Renal cortical epithelial cell (primary cell): ENCODE data around the gene ATG3. TPM values are rescaled to one million over a fixed set of nuclear protein-coding genes. Genes with fewer than 3 reads are reported as not detected.
"Not testable (repeated sequence)": the region's sequence is repeated elsewhere in the genome, so short reads cannot be mapped to it uniquely, and the experiment has no call there.

Experiments used
- DNase-seq: peaks from one replicate; pipeline ENCODE4 v3.0.0-alpha.2; 2011; ENCODE audit warnings: low read depth
- total RNA-seq: library from RNA; depleted of rRNA; stranded (reverse); fragments of >200 nt; gene quantifications from 2 replicates; pipeline ENCODE4 v1.2.3, GENCODE V29; 2014

Gene ATG3
- total RNA-seq, result 57.1 and 77.3 TPM in 2 replicates

DNA sequence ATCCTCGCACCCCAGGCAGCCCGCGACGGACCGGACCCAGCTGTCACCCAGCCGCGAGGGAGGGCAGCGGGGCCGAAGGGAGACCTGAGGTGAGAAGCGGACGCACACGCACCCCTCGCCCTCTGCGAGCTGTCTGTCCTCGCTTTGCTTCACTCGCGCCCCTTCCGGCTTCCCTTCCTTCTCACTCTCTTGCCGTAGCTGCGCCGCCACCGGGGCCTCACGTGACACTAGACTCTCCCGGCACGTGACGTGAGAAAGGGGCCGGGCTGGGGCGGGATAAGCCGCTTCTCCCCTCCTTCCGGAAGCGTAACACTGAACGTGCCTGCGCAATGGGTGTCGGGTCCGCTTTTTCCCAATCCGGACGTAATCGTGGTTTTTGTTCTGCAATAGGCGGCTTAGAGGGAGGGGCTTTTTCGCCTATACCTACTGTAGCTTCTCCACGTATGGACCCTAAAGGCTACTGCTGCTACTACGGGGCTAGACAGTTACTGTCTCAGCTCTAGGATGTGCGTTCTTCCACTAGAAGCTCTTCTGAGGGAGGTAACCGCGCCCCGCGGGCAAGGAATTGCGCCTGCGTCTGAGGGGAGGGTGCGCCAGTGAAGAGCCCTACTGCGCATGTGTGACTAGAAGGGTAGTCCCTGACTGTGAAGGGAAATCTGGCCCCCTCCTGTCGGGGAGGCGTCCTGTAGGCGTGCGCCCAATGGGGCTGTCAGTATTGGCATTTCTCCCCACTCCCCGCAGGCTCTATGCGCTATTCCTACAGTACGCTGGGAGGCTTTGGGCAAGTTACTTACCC is at the start of gene ATG3, which contains the start of gene SLC35A5:
TSS of gene ATG3 (minus strand) at position 229 of the 796 bp plus-strand sequence. CDS start 434 bp downstream, outside the sequence.
TSS of gene SLC35A5 (plus strand) at position 312 of the 796 bp plus-strand sequence. CDS start 1,359 bp downstream, outside the sequence.
- peak; percentile 94 for DNase-seq

DNA sequence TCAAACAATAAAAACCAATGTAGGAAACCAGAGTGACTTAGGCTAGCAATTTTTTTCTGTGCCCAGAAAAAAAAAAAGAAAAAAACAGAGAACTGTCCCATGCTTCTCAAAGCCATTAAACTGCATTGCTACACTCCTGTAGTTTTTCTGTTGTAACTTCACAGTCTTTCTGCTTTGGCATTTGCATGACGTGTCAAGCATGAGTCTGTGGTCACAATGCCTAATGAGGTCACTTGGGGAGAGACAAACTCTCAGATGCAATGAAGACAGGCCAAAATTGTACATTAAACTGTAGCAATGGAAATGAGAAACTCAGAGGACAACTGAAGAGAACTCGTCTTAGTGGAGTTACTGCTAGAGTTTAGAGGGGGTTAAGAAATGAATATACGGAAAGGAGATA is 48.4 kb upstream of the ATG3 start:
- DNase-seq, result peak; percentile 73

DNA sequence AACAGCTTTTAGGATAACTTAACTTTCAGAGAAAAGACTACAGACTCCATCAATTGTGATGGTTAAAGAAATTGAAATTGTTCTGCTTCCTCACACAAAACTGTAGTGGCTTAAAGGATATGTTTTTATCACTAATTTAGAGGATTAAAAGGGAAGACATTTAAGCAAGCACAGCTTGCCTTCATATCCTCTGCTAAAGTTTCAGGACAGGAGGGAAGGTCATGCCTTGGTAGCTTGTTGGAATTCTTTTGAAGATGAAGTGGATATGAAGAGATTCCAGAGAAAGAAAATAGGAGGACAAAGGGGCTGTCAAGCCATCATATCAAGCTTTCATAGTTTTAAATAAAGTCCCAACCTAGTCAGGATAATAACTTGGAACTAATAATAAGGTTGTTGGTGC is 46.1 kb upstream of the ATG3 start:
- no peak for DNase-seq

DNA sequence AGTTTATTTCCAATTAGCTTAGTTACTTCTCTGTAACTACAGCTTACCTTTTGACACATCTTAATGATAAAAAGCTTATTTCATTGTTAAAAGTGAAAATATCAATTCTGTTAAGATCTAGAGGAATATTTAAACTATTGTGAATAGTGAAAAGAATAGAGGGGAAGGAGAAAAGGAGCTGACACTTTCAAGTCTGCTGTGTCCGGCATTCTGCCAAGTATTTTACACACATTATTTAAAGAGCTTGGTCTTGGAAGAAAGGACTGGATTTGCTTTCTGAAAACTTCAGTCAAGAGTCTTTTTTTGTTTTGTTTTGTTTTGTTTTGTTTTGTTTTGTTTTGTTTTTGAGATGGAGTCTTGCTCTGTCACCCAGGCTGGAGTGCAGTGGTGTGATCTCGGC is 44.3 kb upstream of the ATG3 start:
- DNase-seq, result no peak

DNA sequence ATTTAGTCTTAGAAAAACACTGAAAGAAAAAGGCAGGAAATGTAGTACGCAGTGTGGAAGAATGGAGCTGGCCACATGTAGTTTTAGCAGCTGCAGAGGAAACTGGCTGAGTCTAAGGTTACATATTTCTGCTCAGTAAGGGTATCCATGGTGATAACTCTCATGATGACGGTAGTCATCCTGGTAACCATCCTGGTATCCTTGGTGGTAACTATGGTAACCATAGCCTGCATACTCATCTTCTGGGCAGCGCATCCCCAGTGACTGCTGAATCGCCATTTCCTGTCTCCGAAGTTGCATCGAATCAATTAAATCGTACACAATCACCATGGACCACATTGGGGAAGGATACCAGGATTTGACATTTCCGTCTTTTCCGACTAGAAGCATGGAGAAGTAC is 43.5 kb upstream of the ATG3 start:
- no peak for DNase-seq

DNA sequence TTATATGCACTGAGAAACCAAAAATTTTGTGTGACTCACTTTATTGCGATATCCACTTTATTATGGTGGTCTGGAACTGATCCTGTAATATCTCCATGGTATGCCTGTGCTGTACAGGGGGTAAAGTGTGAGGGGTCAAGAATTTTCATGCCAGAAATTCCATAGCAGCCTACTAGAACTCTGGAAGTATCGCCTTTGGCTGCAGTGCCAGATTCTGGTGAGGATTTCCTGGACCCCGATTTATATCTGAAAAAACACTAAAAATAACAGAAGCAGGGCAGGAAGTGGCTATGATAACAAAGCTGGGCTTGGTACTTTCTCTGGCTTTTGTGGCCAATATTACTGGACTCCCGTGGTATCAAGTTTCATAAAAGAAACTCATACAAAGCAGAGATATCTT is 42.8 kb upstream of the ATG3 start:
- peak; percentile 29 for DNase-seq

DNA sequence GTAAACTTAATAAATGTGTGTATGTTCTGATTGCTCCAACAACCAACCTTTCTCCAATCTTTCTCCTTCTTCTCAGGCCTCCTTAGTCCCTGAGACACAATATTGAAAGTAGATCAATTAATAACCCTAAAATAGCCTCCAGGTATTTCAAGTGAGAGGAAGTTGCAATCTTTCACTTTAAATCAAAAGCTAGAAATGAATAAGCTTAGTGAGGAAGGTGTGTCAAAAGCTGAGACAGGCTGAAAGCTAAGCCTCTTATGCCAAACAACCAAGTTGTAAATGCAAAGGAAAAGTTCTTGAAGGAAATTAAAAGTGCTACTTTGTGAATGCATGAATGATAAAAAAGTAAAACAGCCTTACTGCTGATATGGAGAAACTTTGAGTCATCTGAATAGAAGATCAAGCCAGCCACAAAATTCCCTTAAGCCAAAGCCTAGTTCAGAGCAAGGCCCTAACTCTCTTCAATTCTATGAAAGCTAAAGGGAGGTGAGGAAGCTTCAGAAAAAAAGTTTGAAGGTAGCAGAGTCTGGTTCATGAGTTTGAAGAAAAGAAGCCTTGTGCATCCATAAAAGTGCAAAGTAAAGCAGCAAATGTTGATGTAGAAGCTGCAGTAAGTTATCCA is 40.6 kb upstream of the ATG3 start:
- peak; percentile 47 for DNase-seq

DNA sequence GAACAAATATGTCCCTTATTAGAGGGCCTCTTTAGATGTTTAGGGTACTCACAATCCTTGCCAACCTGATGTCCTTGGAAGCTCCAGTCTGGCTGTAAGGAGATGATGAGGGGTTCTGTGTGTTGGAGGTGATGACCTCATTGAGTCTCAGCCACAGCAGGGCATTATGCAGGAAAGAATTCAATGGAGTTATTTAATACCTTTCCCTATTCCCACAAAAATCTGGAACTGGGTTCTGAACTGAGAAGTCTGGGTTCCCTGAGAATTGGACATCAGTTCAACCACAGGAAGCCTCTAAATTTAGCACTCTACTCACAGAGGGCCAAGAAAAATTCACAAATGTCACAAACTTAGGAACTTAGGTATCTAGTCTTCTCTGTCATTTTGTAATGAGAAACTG is 37.0 kb upstream of the ATG3 start:
- no peak for DNase-seq

DNA sequence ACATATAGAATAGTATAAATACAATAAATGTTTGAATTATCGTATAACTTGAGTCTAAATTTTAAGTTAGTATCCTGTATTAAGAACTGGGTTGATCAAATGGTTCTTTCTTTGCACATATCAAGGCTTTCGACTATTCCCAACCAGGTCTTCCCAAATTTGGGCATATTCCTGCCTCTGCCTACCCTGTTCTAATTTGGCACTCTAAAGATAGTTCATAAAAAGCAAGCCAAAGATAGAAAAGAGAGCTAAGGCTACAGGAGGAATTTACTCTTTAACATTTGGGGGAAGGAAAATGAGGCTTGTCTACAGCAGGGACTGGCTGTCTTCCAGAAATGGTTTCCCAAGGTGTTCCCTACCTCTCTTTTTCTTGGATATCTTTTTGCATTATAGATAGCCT is 36.2 kb upstream of the ATG3 start:
- DNase-seq, result no peak

DNA sequence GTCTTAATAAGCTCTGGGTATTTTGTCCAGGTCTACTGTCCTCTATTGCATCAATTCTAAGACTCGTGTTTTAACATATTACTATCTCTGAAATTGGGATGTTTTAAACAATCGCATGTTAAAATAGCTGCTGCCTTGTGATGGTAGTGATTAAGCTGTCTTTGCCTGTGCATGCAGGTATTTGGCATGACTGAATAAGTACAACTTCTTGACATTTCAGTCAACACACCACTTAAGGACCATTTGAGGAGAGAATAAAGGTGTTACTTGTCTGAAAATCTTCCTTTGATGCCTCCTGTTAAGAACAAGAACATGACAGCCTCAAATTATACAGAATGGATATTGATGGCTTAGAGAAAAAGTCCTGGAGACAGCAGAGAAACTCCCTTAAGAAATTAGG is 33.1 kb upstream of the ATG3 start:
- no peak for DNase-seq

DNA sequence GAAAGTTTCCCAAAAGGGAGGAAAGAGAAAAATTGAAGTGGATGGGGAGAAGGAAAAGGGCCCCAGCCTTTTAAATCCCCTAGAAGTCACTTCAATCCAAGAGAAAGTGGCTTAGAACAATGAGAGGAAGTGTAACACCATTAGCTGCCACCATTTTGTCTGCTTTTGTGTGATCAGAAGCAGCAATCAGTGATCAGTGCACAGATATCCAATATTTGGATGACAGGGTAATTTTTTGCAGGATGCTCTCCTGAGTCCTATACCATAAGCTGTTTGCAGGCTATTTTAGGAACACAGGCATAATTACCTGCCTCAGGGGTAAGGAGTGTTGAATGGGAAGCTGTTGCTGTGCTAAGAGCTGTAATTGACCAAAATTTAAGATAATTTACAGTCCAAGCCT is 31.5 kb upstream of the ATG3 start:
- no peak for DNase-seq

DNA sequence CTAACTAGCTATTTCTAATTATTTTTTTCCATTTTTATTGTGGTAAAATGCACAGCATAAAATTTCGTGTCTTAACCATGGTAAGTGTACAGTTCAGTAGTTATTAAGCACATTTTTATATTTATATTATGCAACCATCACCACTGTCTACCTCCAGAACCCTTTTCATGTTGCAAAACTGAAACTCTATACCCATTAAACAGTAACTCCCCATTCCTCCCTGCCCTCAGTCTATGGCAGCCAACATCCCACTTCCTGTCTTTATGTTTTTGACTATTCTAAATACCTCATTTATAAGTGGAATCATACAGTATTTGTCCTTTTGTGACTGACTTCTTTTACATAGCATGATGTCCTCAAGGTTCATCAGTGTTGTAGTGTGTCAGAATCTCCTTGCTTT is 25.6 kb upstream of the ATG3 start:
- no peak for DNase-seq

DNA sequence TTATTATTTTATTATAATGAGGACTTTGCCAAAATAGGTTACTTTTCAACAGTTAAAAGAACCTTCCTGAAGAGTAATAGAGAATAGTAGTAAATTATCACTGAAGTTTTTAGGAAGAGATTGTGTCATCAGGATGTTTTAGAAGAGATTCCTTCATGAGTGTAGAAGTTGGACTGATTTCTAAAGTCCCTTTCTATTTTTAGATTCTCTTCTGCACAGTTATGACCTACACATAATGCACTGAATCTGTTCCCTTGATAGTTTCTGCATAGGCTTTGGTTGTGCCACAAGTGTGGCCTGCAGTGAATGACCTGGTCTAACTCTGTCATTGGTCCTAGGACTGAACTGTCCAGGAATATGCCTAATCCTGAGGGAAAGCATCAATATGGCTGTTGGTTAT is 24.0 kb upstream of the ATG3 start:
- no peak for DNase-seq

DNA sequence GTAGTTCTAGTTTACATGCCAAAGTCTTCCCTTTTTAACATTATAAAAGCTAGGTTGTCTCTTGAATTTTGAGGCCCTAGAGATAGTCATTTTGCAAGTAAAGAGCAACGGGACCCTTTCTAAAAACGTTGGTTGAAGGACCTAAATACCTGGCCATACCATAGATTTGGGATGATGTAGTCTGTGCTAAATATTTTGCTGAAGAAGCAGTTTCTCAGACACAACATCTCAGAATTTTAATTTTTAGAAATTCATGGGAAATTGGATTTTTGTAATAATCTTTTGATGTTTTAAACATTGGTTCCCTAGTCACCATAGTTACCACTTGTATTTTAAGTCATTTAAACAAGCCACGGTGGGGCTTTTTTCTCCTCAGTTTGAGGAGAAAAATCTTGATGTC is 21.3 kb upstream of the ATG3 start:
- no peak for DNase-seq

DNA sequence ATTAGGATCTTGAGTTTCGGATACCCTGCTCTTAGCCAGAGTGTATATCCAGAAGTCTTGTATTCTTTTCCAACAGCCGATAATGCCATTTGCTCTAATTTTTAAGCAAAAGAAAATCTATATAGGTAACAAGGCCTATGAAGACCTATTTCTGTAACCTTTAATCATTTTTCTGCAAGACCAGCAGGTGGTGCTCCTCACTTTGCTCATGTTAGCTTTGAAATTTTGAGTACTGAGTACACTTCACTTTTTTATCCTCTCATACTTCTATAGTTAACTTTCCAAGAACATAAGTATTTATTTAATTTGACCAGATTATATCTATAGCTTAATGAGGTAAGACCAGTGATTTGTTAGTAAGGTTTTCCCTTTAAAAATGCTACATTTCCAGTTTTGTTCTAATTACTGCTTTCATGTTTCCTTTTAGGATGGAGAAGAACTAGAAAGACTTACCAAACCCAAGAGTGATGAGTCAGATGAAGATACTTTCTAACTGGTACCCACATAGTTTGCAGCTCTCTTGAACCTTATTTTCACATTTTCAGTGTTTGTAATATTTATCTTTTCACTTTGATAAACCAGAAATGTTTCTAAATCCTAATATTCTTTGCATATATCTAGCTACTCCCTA is 20.6 kb upstream of the ATG3 start:
- DNase-seq, result peak; percentile 71

DNA sequence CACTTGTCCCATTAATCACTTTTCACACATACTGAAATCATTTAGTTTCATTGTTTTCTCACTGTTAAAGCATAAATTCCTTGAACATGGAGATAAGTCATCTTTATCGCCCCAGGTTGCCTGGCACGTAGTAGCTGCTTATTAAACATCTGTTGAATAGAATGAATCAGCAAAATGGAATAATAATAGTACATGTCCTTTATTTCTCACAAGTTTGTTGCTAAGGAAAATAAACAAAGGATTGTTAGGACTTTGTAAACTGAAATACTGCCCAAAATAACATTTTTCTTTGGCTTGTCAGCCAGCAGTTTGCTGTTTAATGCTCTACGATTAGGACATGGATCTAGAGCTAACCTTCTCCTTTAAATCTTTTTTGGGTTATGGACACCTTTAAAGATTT is 17.9 kb upstream of the ATG3 start:
- DNase-seq, result no peak

DNA sequence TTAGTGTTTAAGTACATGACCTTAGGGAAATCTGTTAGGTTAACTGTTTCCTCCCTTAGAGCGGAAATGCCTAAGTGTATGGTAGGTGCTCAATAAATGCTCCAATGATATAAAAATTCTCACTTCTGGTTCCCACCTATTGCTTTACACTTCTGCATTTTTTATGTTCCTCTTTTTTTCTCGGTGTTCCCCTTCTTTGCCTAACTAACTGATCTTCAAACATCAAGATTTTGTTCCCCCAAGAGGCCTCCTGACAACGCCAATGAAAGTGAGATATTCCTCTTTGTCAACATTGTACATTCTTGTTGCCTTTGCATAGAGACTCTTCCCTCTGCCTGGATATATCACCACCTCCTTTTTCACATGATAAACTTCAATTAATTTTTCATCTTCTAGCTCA is 17.5 kb upstream of the ATG3 start:
- DNase-seq, result no peak

DNA sequence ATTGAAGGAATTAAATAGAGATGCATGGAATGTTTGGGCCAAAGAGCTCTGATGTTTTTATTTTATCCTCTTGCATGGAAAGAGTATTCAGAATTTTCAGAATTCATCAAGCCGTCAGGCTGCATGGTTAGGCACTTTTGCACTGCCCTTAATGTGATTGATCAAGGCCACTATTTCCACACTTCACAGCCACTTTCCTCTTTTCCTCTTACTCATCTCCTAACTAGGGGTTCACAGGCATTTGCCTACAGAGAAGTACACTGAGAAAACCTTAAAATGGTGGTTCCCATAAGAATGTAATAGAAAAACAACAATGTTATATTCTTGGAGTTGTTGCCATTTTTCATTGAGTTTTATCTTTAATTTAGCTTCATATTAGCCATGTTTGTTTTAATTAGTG is 10.9 kb upstream of the ATG3 start:
- DNase-seq, result no peak

DNA sequence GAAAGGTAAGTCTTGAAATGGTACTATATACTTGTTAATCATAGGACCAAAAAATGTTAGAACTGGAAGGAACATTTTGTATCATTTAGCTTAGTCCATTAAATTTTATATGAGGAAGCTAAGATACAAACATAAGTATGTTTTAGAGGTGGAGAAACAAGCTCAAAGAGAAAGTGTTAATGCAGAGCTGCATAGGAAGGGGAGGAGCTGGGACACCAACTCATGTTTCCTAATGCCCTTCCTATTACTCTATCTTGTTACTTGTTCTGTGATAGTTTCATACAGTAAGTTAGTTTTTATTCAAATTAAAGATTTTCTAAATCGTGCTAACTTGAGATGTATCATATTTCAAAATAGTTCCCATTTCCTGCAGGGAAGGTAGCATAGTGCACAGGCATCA is 7.5 kb upstream of the ATG3 start:
- DNase-seq, result no peak

DNA sequence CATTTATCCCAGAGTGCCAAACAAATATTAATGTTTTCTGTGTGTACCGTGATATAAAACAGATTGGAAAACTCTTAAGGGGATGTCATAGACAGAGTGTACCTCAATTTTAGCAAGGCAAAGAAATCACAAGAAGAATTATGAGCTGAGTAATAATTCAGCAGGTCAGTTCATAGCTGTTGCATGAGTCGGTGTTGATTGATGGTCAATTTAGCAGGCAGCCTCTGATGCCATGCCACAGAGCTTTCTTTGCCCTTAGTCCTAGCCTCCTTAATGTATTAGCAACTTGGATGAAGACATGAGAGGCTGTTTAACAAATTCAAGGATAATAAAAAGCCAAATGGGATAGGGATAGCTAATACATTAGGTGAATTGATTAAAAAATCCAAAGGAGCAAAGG is 6.9 kb upstream of the ATG3 start:
- DNase-seq, result peak; percentile 45

DNA sequence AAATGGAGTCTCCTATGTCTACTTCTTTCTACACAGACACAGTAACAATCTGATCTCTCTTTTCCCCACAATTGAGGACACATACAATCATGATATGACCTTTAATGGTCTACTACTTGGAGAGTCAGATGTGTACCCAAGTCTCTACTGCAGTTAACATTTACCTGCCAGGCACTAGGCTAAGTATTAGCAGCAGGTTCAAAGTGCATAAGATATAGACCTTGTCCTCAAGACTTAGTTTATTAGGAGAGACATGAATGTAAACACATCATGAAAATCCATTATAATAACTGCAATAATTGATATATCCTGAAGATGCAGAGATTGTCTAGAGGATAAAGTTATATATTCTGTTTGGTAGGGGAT is 3.2 kb upstream of the ATG3 start:
- DNase-seq, result no peak

DNA sequence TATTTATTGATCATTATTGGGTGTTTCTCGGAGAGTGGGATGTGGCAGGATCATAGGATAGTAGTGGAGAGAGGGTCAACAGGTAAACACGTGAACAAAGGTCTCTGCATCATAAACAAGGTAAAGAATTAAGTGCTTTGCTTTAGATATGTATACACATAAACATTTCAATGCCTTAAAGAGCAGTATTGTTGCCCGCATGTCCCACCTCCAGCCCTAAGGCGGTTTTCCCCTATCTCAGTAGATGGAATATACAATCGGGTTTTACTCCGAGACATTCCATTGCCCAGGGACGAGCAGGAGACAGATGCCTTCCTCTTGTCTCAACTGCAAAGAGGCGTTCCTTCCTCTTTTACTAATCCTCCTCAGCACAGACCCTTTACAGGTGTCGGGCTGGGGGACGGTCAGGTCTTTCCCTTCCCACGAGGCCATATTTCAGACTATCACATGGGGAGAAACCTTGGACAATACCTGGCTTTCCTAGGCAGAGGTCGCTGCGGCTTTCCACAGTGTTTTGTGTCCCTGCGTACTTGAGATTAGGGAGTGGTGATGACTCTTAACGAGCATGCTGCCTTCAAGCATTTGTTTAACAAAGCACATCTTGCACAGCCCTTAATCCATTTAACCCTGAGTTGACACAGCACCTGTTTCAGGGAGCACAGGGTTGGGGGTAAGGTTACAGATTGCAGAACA is 2.6 kb upstream of the ATG3 start:
- not testable (repeated sequence) for DNase-seq

DNA sequence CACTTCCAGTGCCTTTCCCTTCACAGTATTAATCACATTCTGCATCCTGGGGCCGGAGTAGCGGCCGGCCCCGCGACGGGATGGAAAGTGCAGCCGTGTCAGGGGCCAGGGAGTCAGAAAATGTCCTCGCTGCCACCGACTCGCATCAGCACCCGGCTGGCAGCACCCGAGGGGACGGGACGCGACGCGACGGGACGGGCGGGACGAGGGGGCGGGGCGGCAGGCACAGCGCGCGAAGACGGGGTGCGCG is 353 bp downstream of the ATG3 start:
- no peak for DNase-seq
